WTC11 (cell line): ENCODE data around the gene RPL12. TPM values are rescaled to one million over a fixed set of nuclear protein-coding genes. Genes with fewer than 3 reads are reported as not detected.
A peak's percentile ranks its signal among the peaks of the same experiment; 100 is the strongest.

Experiments
- ATAC-seq: fragments of 200-7000 bp; cut with Tn5 transposase; 2 replicates; pipeline ENCODE4 v1.10.0; 2021; ENCODE audit warnings: mild to moderate bottlenecking, moderate library complexity
- CTCF ChIA-PET: fragments of 300-600 bp; sonication (Branson Sonifier 250); formaldehyde crosslinking; loops from one replicate; lab custom pipeline; 2021; ENCODE audit warnings: antibody characterized with exemption; lab: Charles Lee
- POLR2A ChIA-PET: fragments of 350-600 bp; sonication (Branson Sonifier 250); formaldehyde crosslinking; loops from one replicate; lab custom pipeline; 2021; ENCODE audit warnings: antibody characterized with exemption; lab: Charles Lee
- DNase-seq: peaks from one replicate; pipeline ENCODE4 v3.0.0; 2021; ENCODE audit warnings: low spot score
- H3K27ac Mint-ChIP-seq: 2 replicates; pipeline ENCODE4 v1.8.0; 2021; ENCODE audit warnings: mixed read lengths
- H3K27me3 Mint-ChIP-seq: 2 replicates; pipeline ENCODE4 v1.8.0; 2021; ENCODE audit warnings: low read depth, mild to moderate bottlenecking, moderate library complexity, mixed read lengths
- H3K36me3 Mint-ChIP-seq: 2 replicates; pipeline ENCODE4 v1.8.0; 2021; ENCODE audit warnings: mixed read lengths
- H3K4me1 Mint-ChIP-seq: 2 replicates; pipeline ENCODE4 v1.8.0; 2022; ENCODE audit warnings: mixed read lengths
- H3K4me3 Mint-ChIP-seq: 2 replicates; pipeline ENCODE4 v1.8.0; 2021; ENCODE audit warnings: mild to moderate bottlenecking, moderate library complexity, mixed read lengths
- H3K9me3 Mint-ChIP-seq: 2 replicates; pipeline ENCODE4 v1.8.0; 2021; ENCODE audit warnings: mixed read lengths
- CREM ChIP-seq: sonication (generic); formaldehyde crosslinking; IDR thresholded peaks from 2 replicates; pipeline ENCODE4 v1.8.1; 2022; ENCODE audit warnings: mild to moderate bottlenecking, missing genetic modification reagents, moderate library complexity
- ELF4 ChIP-seq: sonication (generic); formaldehyde crosslinking; IDR thresholded peaks from 2 replicates; pipeline ENCODE4 v1.8.1; 2022; ENCODE audit warnings: low read depth, mild to moderate bottlenecking, moderate library complexity, missing genetic modification reagents
- GRHL2 ChIP-seq: fragments of 250-450 bp; sonication (Bioruptor Pico); IDR thresholded peaks from 2 replicates; pipeline ENCODE4 v1.8.0; 2022; ENCODE audit warnings: mild to moderate bottlenecking, moderate library complexity; ENCODE audit not compliant: insufficient replicate concordance, severe bottlenecking
- IRF1 ChIP-seq: sonication (generic); formaldehyde crosslinking; IDR thresholded peaks from 2 replicates; pipeline ENCODE4 v1.8.0; 2023; ENCODE audit warnings: missing genetic modification reagents
- IRF2 ChIP-seq: sonication (generic); formaldehyde crosslinking; IDR thresholded peaks from 2 replicates; pipeline ENCODE4 v1.8.0; 2022; ENCODE audit warnings: low read depth, missing genetic modification reagents, borderline replicate concordance
- JAZF1 ChIP-seq: fragments of 250-450 bp; sonication (Bioruptor Pico); IDR thresholded peaks from 2 replicates; pipeline ENCODE4 v1.9.0; 2021; ENCODE audit warnings: moderate library complexity, mild to moderate bottlenecking, inconsistent platforms
- KAT7 ChIP-seq: sonication (generic); formaldehyde crosslinking; IDR thresholded peaks from 2 replicates; pipeline ENCODE4 v1.8.1; 2023; ENCODE audit warnings: missing genetic modification reagents, mild to moderate bottlenecking, borderline replicate concordance
- MAX ChIP-seq: sonication (generic); formaldehyde crosslinking; IDR thresholded peaks from 2 replicates; pipeline ENCODE4 v1.8.0; 2022; ENCODE audit warnings: mild to moderate bottlenecking, missing genetic modification reagents
- NFYB ChIP-seq: sonication (generic); formaldehyde crosslinking; conservative IDR thresholded peaks from 2 replicates; pipeline ENCODE4 v1.8.0; 2022; ENCODE audit warnings: low read depth, missing genetic modification reagents
- OVOL2 ChIP-seq: fragments of 250-450 bp; sonication (Bioruptor Pico); IDR thresholded peaks from 2 replicates; pipeline ENCODE4 v1.9.0; 2021; ENCODE audit warnings: mild to moderate bottlenecking, borderline replicate concordance
- TCF7 ChIP-seq: sonication (generic); formaldehyde crosslinking; IDR thresholded peaks from 2 replicates; pipeline ENCODE4 v1.8.0; 2022; ENCODE audit warnings: mild to moderate bottlenecking, low read depth, missing genetic modification reagents, moderate library complexity
- ZNF263 ChIP-seq: sonication (generic); formaldehyde crosslinking; IDR thresholded peaks from 2 replicates; pipeline ENCODE4 v1.8.1; 2022; ENCODE audit warnings: low read depth, mild to moderate bottlenecking, moderate library complexity, missing genetic modification reagents
- ZNF416 ChIP-seq: fragments of 250-450 bp; sonication (Bioruptor Pico); IDR thresholded peaks from 2 replicates; pipeline ENCODE4 v1.9.0; 2021; ENCODE audit warnings: mild to moderate bottlenecking, inconsistent platforms
- ZNF425 ChIP-seq: fragments of 250-450 bp; sonication (Bioruptor Pico); conservative IDR thresholded peaks from 2 replicates; pipeline ENCODE4 v1.9.0; 2021; ENCODE audit warnings: mild to moderate bottlenecking
- ZNF671 ChIP-seq: fragments of 250-450 bp; sonication (Bioruptor Pico); IDR thresholded peaks from 2 replicates; pipeline ENCODE4 v1.8.0; 2021; ENCODE audit warnings: mild to moderate bottlenecking
- total RNA-seq: library from RNA; stranded (reverse); gene quantifications from 3 replicates; pipeline ENCODE4 v1.2.3, GENCODE V29; 2021
- TF ChIP-seq, protein P1 (sequence below): sonication (generic); formaldehyde crosslinking; conservative IDR thresholded peaks from 2 replicates; pipeline ENCODE4 v1.8.1; 2023; ENCODE audit warnings: mild to moderate bottlenecking, low read depth, missing genetic modification reagents, moderate library complexity
- TF ChIP-seq, protein P2 (sequence below): sonication (generic); formaldehyde crosslinking; IDR thresholded peaks from 2 replicates; pipeline ENCODE4 v1.8.1; 2023; ENCODE audit warnings: mild to moderate bottlenecking, moderate library complexity, missing genetic modification reagents
- TF ChIP-seq, protein P3 (sequence below): sonication (generic); formaldehyde crosslinking; IDR thresholded peaks from 2 replicates; pipeline ENCODE4 v1.8.0; 2022; ENCODE audit warnings: mild to moderate bottlenecking, missing genetic modification reagents
- TF ChIP-seq, protein P4 (sequence below): fragments of 250-450 bp; sonication (Bioruptor Pico); IDR thresholded peaks from 2 replicates; pipeline ENCODE4 v2.1.2; 2022; ENCODE audit warnings: mild to moderate bottlenecking, moderate library complexity

Gene RPL12
- total RNA-seq, 1 experiment from 2014 or later = 1,902 TPM

GRCh38 chr9:127419348-127419747, 31.9 kb downstream of the RPL12 start:
- ChIA-PET CTCF (interaction anchor here (1.9 to 3.3 kb wide), 2 partner anchors 22 to 59 kb away, joined by 21 to 37 read pairs; partner anchors contain the start of gene SLC2A8), POLR2A (interaction anchor here (0.6 kb wide), 1 partner anchor 24 kb away, joined by 4 read pairs; no protein-coding TSS in a partner anchor)
- ATAC-seq (no peak), DNase-seq (no peak)
- H3K36me3 Mint-ChIP-seq = 0 out of 2 replicates have a peak, but pooled peaks cover 1% of the 10 kb centered on the region
- no peak for TF ChIP-seq IRF2 (CRISPR knock-in tag)
- no peak for TF ChIP-seq CREM (CRISPR knock-in tag)
- no peak for TF ChIP-seq ZNF425
- TF ChIP-seq, protein P1, sequence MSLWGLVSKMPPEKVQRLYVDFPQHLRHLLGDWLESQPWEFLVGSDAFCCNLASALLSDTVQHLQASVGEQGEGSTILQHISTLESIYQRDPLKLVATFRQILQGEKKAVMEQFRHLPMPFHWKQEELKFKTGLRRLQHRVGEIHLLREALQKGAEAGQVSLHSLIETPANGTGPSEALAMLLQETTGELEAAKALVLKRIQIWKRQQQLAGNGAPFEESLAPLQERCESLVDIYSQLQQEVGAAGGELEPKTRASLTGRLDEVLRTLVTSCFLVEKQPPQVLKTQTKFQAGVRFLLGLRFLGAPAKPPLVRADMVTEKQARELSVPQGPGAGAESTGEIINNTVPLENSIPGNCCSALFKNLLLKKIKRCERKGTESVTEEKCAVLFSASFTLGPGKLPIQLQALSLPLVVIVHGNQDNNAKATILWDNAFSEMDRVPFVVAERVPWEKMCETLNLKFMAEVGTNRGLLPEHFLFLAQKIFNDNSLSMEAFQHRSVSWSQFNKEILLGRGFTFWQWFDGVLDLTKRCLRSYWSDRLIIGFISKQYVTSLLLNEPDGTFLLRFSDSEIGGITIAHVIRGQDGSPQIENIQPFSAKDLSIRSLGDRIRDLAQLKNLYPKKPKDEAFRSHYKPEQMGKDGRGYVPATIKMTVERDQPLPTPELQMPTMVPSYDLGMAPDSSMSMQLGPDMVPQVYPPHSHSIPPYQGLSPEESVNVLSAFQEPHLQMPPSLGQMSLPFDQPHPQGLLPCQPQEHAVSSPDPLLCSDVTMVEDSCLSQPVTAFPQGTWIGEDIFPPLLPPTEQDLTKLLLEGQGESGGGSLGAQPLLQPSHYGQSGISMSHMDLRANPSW (CRISPR knock-in tag) = no peak
- no peak for TF ChIP-seq ELF4 (CRISPR knock-in tag)
- TF ChIP-seq IRF1 = no peak
- TF ChIP-seq ZNF416 (CRISPR knock-in tag) = no peak
- no peak for TF ChIP-seq MAX (CRISPR knock-in tag)
- TF ChIP-seq KAT7 = no peak
- TF ChIP-seq, protein P2, sequence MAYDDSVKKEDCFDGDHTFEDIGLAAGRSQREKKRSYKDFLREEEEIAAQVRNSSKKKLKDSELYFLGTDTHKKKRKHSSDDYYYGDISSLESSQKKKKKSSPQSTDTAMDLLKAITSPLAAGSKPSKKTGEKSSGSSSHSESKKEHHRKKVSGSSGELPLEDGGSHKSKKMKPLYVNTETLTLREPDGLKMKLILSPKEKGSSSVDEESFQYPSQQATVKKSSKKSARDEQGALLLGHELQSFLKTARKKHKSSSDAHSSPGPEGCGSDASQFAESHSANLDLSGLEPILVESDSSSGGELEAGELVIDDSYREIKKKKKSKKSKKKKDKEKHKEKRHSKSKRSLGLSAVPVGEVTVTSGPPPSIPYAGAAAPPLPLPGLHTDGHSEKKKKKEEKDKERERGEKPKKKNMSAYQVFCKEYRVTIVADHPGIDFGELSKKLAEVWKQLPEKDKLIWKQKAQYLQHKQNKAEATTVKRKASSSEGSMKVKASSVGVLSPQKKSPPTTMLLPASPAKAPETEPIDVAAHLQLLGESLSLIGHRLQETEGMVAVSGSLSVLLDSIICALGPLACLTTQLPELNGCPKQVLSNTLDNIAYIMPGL = no peak
- no peak for TF ChIP-seq ZNF263 (CRISPR knock-in tag)
- TF ChIP-seq, protein P3, sequence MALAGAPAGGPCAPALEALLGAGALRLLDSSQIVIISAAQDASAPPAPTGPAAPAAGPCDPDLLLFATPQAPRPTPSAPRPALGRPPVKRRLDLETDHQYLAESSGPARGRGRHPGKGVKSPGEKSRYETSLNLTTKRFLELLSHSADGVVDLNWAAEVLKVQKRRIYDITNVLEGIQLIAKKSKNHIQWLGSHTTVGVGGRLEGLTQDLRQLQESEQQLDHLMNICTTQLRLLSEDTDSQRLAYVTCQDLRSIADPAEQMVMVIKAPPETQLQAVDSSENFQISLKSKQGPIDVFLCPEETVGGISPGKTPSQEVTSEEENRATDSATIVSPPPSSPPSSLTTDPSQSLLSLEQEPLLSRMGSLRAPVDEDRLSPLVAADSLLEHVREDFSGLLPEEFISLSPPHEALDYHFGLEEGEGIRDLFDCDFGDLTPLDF (CRISPR knock-in tag) = no peak
- no peak for TF ChIP-seq ZNF671 (CRISPR knock-in tag)
- no peak for TF ChIP-seq JAZF1 (CRISPR knock-in tag)
- TF ChIP-seq NFYB (CRISPR knock-in tag) = no peak
- no peak for TF ChIP-seq OVOL2 (CRISPR knock-in tag)
- no peak for TF ChIP-seq GRHL2 (CRISPR knock-in tag)
- TF ChIP-seq TCF7 = no peak
- TF ChIP-seq, protein P4, sequence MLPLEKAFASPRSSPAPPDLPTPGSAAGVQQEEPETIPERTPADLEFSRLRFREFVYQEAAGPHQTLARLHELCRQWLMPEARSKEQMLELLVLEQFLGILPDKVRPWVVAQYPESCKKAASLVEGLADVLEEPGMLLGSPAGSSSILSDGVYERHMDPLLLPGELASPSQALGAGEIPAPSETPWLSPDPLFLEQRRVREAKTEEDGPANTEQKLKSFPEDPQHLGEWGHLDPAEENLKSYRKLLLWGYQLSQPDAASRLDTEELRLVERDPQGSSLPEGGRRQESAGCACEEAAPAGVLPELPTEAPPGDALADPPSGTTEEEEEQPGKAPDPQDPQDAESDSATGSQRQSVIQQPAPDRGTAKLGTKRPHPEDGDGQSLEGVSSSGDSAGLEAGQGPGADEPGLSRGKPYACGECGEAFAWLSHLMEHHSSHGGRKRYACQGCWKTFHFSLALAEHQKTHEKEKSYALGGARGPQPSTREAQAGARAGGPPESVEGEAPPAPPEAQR (CRISPR knock-in tag) = no peak
- H3K27me3 Mint-ChIP-seq = peaks cover 3% of the 10 kb centered on the region; the same call in 1 of the 2 replicates
- no peaks in the 10 kb centered on the region for H3K9me3 Mint-ChIP-seq
- H3K4me1 Mint-ChIP-seq = peaks cover 30% of the 10 kb centered on the region
- H3K27ac Mint-ChIP-seq = peak overlapping the region; percentile 23; the same call in 1 of the 2 replicates
- H3K4me3 Mint-ChIP-seq = no peak overlapping the region
